IPS DF 19.7 (cell line): Measurements from ENCODE around the gene TLE1.

Experiments
- DNase-seq: peaks from one replicate; pipeline ENCODE4 v3.0.0-alpha.2; 2013; ENCODE audit warnings: low read depth, low spot score

The TLE1 gene

DNA sequence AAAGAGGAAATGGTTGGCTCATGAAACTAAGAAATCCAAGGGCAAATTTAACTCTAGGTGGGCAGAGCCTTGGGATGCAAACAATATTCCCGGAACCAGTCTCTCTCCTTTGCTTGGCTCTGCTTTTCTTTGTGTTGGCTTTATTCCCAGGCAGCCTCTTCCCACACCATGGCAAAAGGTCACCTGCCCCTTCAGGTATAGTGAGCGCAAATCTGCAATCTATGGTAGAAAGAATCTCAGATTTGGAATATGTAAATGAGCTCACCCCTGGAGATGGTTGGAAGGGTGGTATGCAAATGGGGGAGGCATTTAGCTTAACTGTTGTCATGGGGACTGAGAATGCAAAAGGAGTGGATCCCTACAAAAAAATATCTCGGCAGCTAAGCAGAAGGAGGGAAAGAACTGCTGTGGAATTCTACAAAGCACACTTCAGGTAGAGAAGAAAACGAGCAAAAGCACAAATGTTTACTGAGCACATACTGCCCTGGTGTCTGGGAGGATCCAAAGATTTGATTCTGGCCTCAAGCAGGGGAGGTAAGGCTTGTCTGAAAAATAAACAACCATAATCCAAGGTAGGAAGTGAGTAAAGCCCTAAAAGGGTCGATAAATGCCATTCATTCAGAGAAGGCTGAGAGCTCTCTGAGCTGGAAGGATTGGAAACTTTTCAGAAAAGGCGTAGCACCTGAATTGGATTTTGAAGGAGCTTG lies 139.7 kb downstream of the TLE1 start:
- peak; percentile 54 for DNase-seq

GRCh38 chr9:81548911-81549310 lies 140.4 kb downstream of the TLE1 start:
- DNase-seq, result no peak

- no peak for DNase-seq
Measured at GRCh38 chr9:81546489-81546888, 142.9 kb downstream of the TLE1 start.

DNA sequence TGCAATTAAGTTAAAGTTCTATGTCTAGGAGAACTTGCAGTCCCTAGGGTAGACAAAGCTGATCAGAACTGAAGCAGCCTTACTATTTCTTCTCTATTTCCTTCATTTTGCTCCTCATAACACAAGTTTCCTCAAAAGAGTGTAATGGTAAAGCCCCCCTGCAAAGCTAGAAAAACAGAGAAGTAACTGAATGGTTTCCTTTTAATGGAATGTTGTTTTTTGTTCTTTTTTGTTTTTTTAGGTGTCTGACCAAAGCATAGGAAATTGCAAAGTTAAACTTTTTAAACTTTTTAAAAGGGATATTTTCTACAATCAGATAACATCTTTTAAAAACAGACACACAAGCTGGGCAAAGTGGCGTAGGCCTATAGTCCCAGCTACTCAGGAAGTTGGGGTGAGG lies 145.7 kb downstream of the TLE1 start:
- DNase-seq, result no peak

DNA sequence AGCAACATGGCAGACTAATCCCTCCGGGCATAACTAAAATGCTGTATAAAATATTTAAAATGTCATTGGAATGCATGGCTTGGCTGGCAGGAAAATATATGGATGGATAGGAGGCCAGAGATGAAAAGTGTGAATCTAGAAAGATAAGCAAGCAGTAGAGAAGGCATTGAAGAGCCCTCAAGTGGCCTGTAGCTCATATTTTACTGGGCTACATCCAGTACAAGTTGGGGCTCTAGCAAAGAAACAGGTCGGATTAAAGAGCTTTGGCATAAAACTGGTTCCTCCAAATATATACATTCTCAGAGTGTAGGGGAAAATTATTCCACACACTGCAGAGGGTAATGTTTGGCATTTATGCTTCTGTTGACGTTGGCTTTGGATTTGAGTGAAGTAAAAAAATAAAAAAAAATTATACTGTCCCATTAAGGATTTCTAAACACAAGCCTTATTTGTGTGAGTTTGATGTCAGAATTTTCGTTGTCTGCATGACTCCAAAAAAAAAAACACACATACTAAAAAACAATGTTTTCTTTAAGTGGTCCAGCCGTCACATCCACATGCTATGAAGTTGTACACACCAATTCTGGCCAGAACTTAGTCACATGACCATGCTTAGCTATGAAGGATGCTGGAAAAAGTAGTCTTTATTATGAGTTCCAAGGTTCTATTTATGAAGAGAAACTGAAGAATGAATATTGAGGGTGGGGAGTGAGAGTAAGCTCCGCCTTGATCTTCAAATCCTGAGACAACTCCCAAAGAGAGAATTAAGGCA lies 147.0 kb downstream of the TLE1 start:
- no peak for DNase-seq

DNA sequence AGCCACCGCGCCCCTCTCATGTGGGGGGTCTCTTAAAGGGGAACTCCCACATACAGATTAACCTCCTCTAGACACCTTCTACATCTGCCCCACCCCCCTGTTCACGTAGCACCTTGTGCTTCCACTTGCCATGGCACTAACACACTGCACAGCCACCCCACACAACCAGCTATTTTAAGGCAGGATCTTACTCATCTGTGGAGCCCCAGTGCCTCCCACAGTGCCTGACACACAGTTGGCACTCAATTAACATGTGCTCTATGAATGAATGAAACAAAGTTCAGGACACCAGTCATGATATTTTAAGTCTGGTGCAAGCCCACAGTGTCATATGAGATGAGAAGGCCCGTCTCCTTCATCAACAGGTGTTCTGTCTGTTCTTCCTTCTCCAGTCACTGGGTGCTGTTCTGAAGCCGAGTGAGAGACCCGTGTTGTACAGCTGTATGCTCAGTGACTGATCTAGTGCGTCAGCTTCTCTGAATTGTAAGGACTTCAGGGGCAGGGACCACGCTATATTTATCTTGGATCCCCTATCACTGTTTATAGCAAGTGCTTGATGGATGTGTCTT lies 149.1 kb downstream of the TLE1 start:
- DNase-seq, result no peak

GRCh38 chr9:81539317-81539716 lies 150.0 kb downstream of the TLE1 start:
- DNase-seq, result no peak

GRCh38 chr9:81538890-81539289 lies 150.5 kb downstream of the TLE1 start:
- no peak for DNase-seq

- DNase-seq, result no peak
Measured at GRCh38 chr9:81537964-81538363, 151.4 kb downstream of the TLE1 start.

GRCh38 chr9:81536242-81537025 lies 152.9 kb downstream of the TLE1 start:
- DNase-seq, result no peak

DNA sequence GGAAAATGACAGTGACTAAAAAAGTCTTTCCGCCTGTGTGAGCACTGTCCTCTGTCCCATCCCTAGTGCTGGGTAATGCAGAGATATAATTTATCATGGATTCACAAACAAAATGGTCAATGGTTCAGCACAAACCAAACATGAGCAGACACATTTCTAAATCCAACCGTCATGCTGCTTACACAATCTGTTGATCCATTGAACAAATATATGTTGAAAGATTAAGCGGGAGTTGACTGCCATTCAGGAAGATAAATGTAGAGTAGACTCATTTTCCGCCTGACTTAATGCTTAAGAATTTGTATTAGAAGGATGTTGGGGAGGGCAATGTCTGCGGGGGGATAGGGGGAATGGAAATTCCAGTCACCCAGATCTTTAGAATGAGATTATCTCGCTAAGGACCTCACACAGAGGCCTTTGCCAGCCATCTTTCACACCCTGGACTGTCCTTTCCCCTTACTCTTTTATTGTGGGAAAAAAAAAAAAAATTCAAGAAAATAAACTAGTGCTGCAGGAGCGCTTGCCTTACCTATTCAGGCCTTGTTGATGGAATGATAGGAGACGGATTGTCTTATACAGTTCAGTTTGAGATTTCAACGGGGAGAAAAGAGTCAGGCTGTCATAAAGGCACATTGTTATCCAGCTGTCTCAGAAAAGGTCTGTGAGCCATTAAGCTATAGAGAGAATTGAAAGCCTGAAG lies 153.7 kb downstream of the TLE1 start:
- no peak for DNase-seq

GRCh38 chr9:81534138-81534875 lies 155.0 kb downstream of the TLE1 start:
- no peak for DNase-seq
